Measurements from ENCODE around the gene KCNC4. TPM values are rescaled to one million over a fixed set of nuclear protein-coding genes. Genes with fewer than 3 reads are reported as not detected.

KCNC4 gene
- total RNA-seq, 2 donors from 2014 or later: 6.7 to 8.4 TPM

DNA sequence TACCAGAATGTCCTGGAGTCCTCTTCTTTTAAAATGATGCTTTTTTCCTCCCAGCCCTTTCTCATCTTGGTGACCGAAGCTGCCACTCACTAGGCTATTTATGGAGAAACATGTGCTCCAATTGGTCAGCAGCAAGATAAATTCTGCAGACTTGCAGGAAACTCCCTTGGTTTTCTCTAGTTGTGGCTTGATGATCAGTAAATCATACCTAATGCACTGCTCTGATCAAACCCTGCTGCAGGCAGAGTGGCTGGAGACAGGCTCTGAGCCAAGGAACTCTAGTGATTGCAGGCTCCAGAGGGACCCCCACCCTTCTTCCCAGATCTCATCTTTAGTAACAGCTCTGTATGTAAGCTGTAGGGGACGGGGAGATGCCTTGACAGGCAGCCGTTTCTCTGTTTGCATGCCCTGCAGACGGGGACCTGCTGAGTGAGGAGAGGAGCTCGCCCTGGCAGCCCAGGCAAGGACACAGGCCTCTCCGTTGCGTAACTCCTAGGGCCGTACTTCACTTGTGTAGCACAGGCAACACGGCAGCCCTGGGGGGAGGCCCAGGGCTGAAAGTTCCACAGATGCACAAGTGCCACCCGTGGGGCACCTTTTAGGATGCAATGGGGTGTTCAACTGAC, 45.3 kb upstream of the KCNC4 start:
- DNase-seq: no peak
- H3K27me3 ChIP-seq: no peaks in the 10 kb centered on the region
- intact Hi-C loops (cut with DNase I): no loop called here
- no peaks in the 10 kb centered on the region for H3K36me3 ChIP-seq
- no peaks in the 10 kb centered on the region for H3K4me1 ChIP-seq
- no peak overlapping the region for H3K4me3 ChIP-seq
- no peak overlapping the region for H3K9ac ChIP-seq (ENCODE audit: low read depth in 2 of 2, low read length in 2 of 2)
- no peaks in the 10 kb centered on the region for H3K9me3 ChIP-seq
- TF ChIP-seq, protein P1, sequence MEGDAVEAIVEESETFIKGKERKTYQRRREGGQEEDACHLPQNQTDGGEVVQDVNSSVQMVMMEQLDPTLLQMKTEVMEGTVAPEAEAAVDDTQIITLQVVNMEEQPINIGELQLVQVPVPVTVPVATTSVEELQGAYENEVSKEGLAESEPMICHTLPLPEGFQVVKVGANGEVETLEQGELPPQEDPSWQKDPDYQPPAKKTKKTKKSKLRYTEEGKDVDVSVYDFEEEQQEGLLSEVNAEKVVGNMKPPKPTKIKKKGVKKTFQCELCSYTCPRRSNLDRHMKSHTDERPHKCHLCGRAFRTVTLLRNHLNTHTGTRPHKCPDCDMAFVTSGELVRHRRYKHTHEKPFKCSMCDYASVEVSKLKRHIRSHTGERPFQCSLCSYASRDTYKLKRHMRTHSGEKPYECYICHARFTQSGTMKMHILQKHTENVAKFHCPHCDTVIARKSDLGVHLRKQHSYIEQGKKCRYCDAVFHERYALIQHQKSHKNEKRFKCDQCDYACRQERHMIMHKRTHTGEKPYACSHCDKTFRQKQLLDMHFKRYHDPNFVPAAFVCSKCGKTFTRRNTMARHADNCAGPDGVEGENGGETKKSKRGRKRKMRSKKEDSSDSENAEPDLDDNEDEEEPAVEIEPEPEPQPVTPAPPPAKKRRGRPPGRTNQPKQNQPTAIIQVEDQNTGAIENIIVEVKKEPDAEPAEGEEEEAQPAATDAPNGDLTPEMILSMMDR (IDR thresholded peaks at IDR 0.05): no peak
- H3K27ac ChIP-seq: no peak overlapping the region

DNA sequence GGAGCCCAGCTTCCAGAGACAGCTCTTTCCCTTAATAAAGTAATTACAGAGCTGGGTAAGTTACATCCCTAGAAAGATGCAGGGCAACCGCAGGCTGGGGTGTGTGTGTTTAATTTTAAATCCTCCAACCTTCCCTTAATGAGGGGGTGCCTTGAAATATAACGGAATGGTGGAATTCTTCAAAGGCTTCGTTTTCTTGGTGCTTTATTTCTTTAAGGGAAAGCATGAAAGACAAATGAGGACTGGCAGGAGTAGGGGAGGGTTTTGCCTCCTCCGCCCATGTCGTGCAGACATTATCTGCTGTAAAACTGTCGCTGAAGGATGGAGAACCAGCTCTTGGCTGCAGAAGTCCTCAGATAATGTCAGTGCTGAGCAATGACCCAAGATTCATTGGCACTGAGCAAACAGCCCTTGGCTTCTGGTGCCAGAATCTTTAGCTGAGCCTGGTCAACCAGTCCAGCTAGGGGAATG, 44.3 kb upstream of the KCNC4 start:
- no peak overlapping the region for H3K4me3 ChIP-seq
- no peaks in the 10 kb centered on the region for H3K27me3 ChIP-seq
- no peaks in the 10 kb centered on the region for H3K9me3 ChIP-seq
- no peaks in the 10 kb centered on the region for H3K4me1 ChIP-seq
- no peak overlapping the region for H3K9ac ChIP-seq (ENCODE audit: low read depth in 2 of 2, low read length in 2 of 2)
- TF ChIP-seq, protein P1 (IDR thresholded peaks at IDR 0.05): no peak
- H3K36me3 ChIP-seq: no peaks in the 10 kb centered on the region
- H3K27ac ChIP-seq: no peak overlapping the region
- DNase-seq: no peak
- intact Hi-C loops (cut with DNase I): no loop called here

DNA sequence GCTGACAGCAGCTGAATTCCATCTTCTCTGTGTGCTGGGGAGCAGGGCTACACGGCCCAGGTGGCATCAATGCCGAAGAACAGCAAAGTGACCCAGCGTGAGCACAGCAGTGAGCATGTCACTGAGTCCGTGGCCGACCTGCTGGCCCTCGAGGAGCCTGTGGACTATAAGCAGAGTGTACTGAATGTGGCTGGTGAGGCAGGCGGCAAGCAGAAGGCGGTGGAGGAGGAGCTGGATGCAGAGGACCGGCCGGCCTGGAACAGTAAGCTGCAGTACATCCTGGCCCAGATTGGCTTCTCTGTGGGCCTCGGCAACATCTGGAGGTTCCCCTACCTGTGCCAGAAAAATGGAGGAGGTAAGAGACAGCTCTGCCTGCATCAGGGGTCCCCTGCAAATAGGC, 43.3 kb upstream of the KCNC4 start:
- Histone ChIP-seq H3K9me3 (no peaks in the 10 kb centered on the region), H3K4me3 (no peak overlapping the region), H3K36me3 (no peaks in the 10 kb centered on the region), H3K4me1 (no peaks in the 10 kb centered on the region), H3K9ac (ENCODE audit: low read depth in 2 of 2, low read length in 2 of 2) (no peak overlapping the region), H3K27me3 (no peaks in the 10 kb centered on the region), H3K27ac (no peak overlapping the region)
- intact Hi-C loops (cut with DNase I): no loop called here
- TF ChIP-seq, protein P1 (IDR thresholded peaks at IDR 0.05): no peak
- DNase-seq: no peak

DNA sequence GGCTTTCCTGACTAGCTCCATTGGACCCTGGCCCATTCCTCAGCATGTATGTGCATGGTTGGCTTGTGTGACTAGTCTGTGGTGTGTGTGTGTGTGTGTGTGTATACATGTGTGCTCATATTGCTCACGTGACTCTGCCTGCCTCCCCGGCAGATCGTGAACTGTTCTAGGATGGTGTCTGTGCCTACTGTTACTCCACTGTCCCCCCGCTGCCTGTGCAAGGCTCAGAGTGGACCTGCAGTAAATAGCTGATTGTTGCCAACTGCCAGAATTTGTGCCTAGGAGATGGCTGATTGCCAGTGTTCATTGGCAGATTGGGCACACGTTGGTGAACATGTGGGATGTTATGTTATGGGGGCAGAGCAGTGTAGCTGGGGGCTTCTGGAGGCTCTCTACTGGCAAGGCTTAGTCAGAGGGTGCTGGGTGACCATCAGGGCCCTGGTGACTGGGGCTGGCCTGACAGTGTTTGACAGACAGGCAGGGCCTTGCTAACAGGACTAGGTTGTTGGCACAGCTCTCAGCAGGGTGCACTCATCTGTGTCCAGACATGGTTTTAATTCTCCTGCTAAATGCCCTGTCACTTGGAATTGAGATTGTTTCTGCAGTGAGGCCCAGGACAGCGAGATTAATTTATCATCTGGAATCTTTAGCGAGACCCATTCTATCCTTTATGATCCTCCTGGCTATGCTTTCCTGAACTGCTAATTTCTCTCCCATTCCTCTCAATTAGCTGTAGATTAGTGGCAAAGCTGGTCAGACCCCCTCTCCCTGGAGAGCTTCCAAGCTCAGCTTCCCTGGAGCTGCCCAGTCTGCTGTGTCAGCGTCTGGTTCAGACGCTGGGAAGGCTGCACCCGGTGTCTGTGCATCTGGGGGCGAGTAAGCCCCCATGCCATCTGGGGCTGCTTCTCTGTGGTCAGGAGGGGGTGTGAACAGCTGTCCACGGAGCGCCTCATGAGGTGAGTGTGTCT, 39.1 kb upstream of the KCNC4 start:
- DNase-seq: no peak

DNA sequence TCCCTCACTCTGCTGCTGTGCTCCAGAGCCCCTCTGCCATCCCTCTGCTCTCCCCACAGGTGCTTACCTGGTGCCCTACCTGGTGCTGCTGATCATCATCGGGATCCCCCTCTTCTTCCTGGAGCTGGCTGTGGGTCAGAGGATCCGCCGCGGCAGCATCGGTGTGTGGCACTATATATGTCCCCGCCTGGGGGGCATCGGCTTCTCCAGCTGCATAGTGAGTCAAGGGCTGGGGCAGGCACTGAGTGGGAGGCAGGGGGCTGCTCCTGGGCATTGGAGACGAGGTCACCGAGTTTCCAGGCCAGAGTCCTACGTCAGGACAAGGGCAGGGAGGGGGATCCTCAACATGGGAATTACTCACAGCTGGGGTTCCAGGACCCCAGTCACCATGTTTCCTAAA, 38.1 kb upstream of the KCNC4 start:
- no peaks in the 10 kb centered on the region for H3K27me3 ChIP-seq
- no peaks in the 10 kb centered on the region for H3K4me1 ChIP-seq
- TF ChIP-seq, protein P1 (IDR thresholded peaks at IDR 0.05): no peak
- no peaks in the 10 kb centered on the region for H3K9me3 ChIP-seq
- no peak overlapping the region for H3K27ac ChIP-seq
- DNase-seq: no peak
- intact Hi-C loops (cut with DNase I): no loop called here
- H3K4me3 ChIP-seq: no peak overlapping the region
- no peaks in the 10 kb centered on the region for H3K36me3 ChIP-seq
- H3K9ac ChIP-seq (ENCODE audit: low read depth in 2 of 2, low read length in 2 of 2): no peak overlapping the region

More for the DNA sequence above, 39.1 kb upstream of the KCNC4 start:
- no peaks in the 10 kb centered on the region for H3K27me3 ChIP-seq
- no peak overlapping the region for H3K4me3 ChIP-seq
- H3K9ac ChIP-seq (ENCODE audit: low read depth in 2 of 2, low read length in 2 of 2): no peak overlapping the region
- H3K27ac ChIP-seq: no peak overlapping the region
- intact Hi-C loops (cut with DNase I): no loop called here
- TF ChIP-seq, protein P1 (IDR thresholded peaks at IDR 0.05): no peak
- H3K4me1 ChIP-seq: no peaks in the 10 kb centered on the region
- no peaks in the 10 kb centered on the region for H3K36me3 ChIP-seq
- no peaks in the 10 kb centered on the region for H3K9me3 ChIP-seq

Measured in colonic mucosa (tissue), 4 donors.